ENCODE measurements around the gene ZRANB2. TPM values are rescaled to one million over a fixed set of nuclear protein-coding genes. Genes with fewer than 3 reads are reported as not detected.

Gene ZRANB2
- polyA plus RNA-seq, 2 of the 4 experiments (the other 2 are of a cell fraction): 47.9 to 87.6 TPM

DNA sequence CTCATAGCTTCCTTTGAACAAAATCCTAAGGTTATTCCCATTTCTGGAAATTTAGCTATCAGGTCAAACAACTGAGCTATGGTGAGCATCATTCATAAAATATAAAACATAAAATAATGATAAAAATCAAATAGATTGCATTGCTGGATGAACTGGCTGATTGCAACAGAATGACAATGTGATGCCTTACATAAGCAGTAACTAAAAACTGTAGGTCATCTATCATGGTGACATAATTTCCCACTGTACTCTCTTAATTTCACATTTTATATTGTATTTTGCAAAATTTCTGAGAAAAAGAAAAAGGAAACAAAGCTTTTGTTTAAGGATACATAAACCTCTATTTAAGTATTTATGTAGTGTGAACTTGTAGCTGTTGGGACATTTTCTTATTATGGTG, 37.8 kb downstream of the ZRANB2 start:
- Histone ChIP-seq H3K27ac (no peak overlapping the region), H3K9me3 (no peaks in the 10 kb centered on the region), H3K4me3 (no peak overlapping the region), H3K4me2 (no peak overlapping the region), H3K4me1 (no peaks in the 10 kb centered on the region; the same call in 2 of the 3 replicates)
- ATAC-seq: no peak
- FAIRE-seq: no peak
- POLR2A ChIA-PET: no interaction called here
- no peak for DNase-seq (ENCODE audit: low read depth in 1 of 2, low spot score in 1 of 2)
- CTCF ChIA-PET: no interaction called here
- TF ChIP-seq JUNB (IDR thresholded peaks at IDR 0.05) (no peak), ZC3H11A (IDR thresholded peaks at IDR 0.05) (no peak), EHMT2 (IDR thresholded peaks at IDR 0.05; ENCODE audit: low read depth) (no peak), MAFK (IDR thresholded peaks at IDR 0.05; ENCODE audit: partially characterized antibody) (no peak), HEYL (CRISPR knock-in tag; IDR thresholded peaks at IDR 0.05) (no peak), ESRRA (IDR thresholded peaks at IDR 0.05; ENCODE audit: borderline replicate concordance, low read length) (no peak), JUN (IDR thresholded peaks at IDR 0.05) (no peak), RNF2 (IDR thresholded peaks at IDR 0.05; ENCODE audit: borderline replicate concordance, low read depth) (no peak), ZNF302 (CRISPR knock-in tag; IDR thresholded peaks at IDR 0.05) (no peak), KDM5A (IDR thresholded peaks at IDR 0.05) (no peak), EHF (CRISPR knock-in tag; IDR thresholded peaks at IDR 0.05) (no peak), TFCP2L1 (CRISPR knock-in tag; IDR thresholded peaks at IDR 0.05) (no peak), NR3C1 (IDR thresholded peaks at IDR 0.05) (no peak)
- TF ChIP-seq, protein P1, sequence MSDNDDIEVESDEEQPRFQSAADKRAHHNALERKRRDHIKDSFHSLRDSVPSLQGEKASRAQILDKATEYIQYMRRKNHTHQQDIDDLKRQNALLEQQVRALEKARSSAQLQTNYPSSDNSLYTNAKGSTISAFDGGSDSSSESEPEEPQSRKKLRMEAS (IDR thresholded peaks at IDR 0.05): no peak
- TF ChIP-seq, protein P2, sequence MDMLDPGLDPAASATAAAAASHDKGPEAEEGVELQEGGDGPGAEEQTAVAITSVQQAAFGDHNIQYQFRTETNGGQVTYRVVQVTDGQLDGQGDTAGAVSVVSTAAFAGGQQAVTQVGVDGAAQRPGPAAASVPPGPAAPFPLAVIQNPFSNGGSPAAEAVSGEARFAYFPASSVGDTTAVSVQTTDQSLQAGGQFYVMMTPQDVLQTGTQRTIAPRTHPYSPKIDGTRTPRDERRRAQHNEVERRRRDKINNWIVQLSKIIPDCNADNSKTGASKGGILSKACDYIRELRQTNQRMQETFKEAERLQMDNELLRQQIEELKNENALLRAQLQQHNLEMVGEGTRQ (IDR thresholded peaks at IDR 0.05): no peak
- TF ChIP-seq, protein P3, sequence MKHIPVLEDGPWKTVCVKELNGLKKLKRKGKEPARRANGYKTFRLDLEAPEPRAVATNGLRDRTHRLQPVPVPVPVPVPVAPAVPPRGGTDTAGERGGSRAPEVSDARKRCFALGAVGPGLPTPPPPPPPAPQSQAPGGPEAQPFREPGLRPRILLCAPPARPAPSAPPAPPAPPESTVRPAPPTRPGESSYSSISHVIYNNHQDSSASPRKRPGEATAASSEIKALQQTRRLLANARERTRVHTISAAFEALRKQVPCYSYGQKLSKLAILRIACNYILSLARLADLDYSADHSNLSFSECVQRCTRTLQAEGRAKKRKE (CRISPR knock-in tag; IDR thresholded peaks at IDR 0.05; ENCODE audit: low read depth): no peak
- TF ChIP-seq, protein P4, sequence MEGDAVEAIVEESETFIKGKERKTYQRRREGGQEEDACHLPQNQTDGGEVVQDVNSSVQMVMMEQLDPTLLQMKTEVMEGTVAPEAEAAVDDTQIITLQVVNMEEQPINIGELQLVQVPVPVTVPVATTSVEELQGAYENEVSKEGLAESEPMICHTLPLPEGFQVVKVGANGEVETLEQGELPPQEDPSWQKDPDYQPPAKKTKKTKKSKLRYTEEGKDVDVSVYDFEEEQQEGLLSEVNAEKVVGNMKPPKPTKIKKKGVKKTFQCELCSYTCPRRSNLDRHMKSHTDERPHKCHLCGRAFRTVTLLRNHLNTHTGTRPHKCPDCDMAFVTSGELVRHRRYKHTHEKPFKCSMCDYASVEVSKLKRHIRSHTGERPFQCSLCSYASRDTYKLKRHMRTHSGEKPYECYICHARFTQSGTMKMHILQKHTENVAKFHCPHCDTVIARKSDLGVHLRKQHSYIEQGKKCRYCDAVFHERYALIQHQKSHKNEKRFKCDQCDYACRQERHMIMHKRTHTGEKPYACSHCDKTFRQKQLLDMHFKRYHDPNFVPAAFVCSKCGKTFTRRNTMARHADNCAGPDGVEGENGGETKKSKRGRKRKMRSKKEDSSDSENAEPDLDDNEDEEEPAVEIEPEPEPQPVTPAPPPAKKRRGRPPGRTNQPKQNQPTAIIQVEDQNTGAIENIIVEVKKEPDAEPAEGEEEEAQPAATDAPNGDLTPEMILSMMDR (IDR thresholded peaks at IDR 0.05): no peak

DNA sequence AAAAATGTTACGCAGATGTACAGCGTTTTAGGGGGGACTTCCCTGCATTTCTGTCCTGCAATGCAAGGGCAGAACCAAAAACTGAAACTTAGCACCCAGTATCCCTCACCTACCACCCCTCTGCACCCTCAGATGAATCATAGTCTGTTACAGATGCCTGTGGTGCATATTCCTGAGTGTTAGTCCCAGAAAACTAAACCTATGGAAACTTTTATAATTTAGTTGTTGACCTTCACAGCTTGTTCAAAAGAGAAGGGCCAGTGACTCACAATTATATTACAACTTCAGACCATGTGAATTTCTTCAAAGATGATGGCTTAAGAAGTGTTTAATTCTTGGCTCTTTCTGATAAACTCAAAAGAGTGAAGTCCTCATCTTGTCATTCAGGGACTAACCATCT, 39.0 kb downstream of the ZRANB2 start:
- TF ChIP-seq JUNB (IDR thresholded peaks at IDR 0.05): no peak
- TF ChIP-seq FOSB (CRISPR knock-in tag; IDR thresholded peaks at IDR 0.05): no peak
- TF ChIP-seq MYC (IDR thresholded peaks at IDR 0.05; ENCODE audit: borderline replicate concordance, low read length): no peak
- TF ChIP-seq RCOR1 (IDR thresholded peaks at IDR 0.05; ENCODE audit: low read depth, low read length): no peak
- no peak for TF ChIP-seq RFX5 (IDR thresholded peaks at IDR 0.05)
- TF ChIP-seq SREBF2 (IDR thresholded peaks at IDR 0.05): no peak
- no peak for TF ChIP-seq FOXS1 (CRISPR knock-in tag; IDR thresholded peaks at IDR 0.05)
- no peak for TF ChIP-seq CEBPB (IDR thresholded peaks at IDR 0.05)
- no peak for TF ChIP-seq HOXA7 (CRISPR knock-in tag; IDR thresholded peaks at IDR 0.05)
- no peak for TF ChIP-seq NPAS2 (CRISPR knock-in tag; IDR thresholded peaks at IDR 0.05; ENCODE audit: borderline replicate concordance)
- TF ChIP-seq, protein P5, sequence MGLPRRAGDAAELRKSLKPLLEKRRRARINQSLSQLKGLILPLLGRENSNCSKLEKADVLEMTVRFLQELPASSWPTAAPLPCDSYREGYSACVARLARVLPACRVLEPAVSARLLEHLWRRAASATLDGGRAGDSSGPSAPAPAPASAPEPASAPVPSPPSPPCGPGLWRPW (IDR thresholded peaks at IDR 0.05): no peak
- TF ChIP-seq, protein P6, sequence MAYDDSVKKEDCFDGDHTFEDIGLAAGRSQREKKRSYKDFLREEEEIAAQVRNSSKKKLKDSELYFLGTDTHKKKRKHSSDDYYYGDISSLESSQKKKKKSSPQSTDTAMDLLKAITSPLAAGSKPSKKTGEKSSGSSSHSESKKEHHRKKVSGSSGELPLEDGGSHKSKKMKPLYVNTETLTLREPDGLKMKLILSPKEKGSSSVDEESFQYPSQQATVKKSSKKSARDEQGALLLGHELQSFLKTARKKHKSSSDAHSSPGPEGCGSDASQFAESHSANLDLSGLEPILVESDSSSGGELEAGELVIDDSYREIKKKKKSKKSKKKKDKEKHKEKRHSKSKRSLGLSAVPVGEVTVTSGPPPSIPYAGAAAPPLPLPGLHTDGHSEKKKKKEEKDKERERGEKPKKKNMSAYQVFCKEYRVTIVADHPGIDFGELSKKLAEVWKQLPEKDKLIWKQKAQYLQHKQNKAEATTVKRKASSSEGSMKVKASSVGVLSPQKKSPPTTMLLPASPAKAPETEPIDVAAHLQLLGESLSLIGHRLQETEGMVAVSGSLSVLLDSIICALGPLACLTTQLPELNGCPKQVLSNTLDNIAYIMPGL (CRISPR knock-in tag; IDR thresholded peaks at IDR 0.05; ENCODE audit: borderline replicate concordance): no peak
- no peak for TF ChIP-seq HEYL (CRISPR knock-in tag; IDR thresholded peaks at IDR 0.05)
- TF ChIP-seq, protein P7, sequence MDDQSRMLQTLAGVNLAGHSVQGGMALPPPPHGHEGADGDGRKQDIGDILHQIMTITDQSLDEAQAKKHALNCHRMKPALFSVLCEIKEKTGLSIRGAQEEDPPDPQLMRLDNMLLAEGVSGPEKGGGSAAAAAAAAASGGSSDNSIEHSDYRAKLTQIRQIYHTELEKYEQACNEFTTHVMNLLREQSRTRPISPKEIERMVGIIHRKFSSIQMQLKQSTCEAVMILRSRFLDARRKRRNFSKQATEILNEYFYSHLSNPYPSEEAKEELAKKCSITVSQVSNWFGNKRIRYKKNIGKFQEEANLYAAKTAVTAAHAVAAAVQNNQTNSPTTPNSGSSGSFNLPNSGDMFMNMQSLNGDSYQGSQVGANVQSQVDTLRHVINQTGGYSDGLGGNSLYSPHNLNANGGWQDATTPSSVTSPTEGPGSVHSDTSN (IDR thresholded peaks at IDR 0.05): no peak
- no peaks in the 10 kb centered on the region for H3K9me3 ChIP-seq
- no peak for DNase-seq (ENCODE audit: low read depth in 1 of 2, low spot score in 1 of 2)
- POLR2A ChIA-PET: no interaction called here
- ATAC-seq: no peak
- FAIRE-seq: no peak
- no peak overlapping the region for H3K4me2 ChIP-seq
- H3K4me1 ChIP-seq: no peaks in the 10 kb centered on the region; the same call in 2 of the 3 replicates
- H3K4me3 ChIP-seq: no peak overlapping the region
- WGBS (ENCODE audit: missing lambda C conversion rate): 2% methylated on average over 2 of the region's 2 CpGs
- no peak overlapping the region for H3K27ac ChIP-seq
- CTCF ChIA-PET: no interaction called here
